ENCODE data around the gene PID1.

- TF ChIP-seq, protein P1, sequence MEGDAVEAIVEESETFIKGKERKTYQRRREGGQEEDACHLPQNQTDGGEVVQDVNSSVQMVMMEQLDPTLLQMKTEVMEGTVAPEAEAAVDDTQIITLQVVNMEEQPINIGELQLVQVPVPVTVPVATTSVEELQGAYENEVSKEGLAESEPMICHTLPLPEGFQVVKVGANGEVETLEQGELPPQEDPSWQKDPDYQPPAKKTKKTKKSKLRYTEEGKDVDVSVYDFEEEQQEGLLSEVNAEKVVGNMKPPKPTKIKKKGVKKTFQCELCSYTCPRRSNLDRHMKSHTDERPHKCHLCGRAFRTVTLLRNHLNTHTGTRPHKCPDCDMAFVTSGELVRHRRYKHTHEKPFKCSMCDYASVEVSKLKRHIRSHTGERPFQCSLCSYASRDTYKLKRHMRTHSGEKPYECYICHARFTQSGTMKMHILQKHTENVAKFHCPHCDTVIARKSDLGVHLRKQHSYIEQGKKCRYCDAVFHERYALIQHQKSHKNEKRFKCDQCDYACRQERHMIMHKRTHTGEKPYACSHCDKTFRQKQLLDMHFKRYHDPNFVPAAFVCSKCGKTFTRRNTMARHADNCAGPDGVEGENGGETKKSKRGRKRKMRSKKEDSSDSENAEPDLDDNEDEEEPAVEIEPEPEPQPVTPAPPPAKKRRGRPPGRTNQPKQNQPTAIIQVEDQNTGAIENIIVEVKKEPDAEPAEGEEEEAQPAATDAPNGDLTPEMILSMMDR (IDR thresholded peaks at IDR 0.05 in 8 of 11, conservative IDR thresholded peaks at IDR 0.05 in 3 of 11) = no peak
- TF ChIP-seq POLR2AphosphoS5 (IDR thresholded peaks at IDR 0.05) (no peak), POLR2A (IDR thresholded peaks at IDR 0.05) (no peak)
These were observed 197.2 kb downstream of the PID1 start for GRCh38 chr2:229073935-229074334.
